A549 (cell line): Measurements from ENCODE around the gene MYF5. TPM values are rescaled to one million over a fixed set of nuclear protein-coding genes. Genes with fewer than 3 reads are reported as not detected.

Source experiments
- ATAC-seq, 2 experiments: fragments of 200-7000 bp in 1 of 2; fragments of >200 bp in 1 of 2; cut with Nextera tagmentation in 1 of 2; cut with Tn5 transposase in 1 of 2; 3 replicates each; pipeline versions ENCODE4 v1.8.0 to v1.9.1; 2018 to 2020; ENCODE audit warnings: mild to moderate bottlenecking in 1 of 2, moderate library complexity in 1 of 2
- CTCF ChIA-PET: fragments of 300-600 bp; sonication (Branson Sonifier 250); formaldehyde crosslinking; extraction: SDS; loops from one replicate; lab custom pipeline; 2021; ENCODE audit warnings: antibody characterized with exemption, inconsistent platforms; lab: Yijun Ruan, JAX
- POLR2A ChIA-PET: fragments of 350-600 bp; formaldehyde crosslinking; extraction: SDS; loops from one replicate; lab custom pipeline; 2021; ENCODE audit warnings: antibody characterized with exemption, inconsistent platforms; lab: Yijun Ruan, JAX
- DNase-seq, 2 experiments: peaks; one replicate each; pipeline versions ENCODE4 v3.0.0 to v3.0.0-alpha.2; 2011 to 2016; ENCODE audit warnings: low read depth in 1 of 2, low spot score in 1 of 2
- FAIRE-seq: peaks from 2 replicates; lab custom pipeline; 2011; peaks lifted over from hg19 to GRCh38; lab: Jason Lieb, UNC
- H3K27ac ChIP-seq, 2 experiments: fragments of >200 bp; sonication (Bioruptor Twin); formaldehyde crosslinking; 3 replicates each; pipeline ENCODE4 v1.5.1; 2016 to 2017
- H3K4me1 ChIP-seq: fragments of >200 bp; sonication (Bioruptor Twin); formaldehyde crosslinking; 3 replicates; pipeline ENCODE4 v1.6.1; 2016
- H3K4me2 ChIP-seq: fragments of >200 bp; sonication (Bioruptor Twin); formaldehyde crosslinking; 3 replicates; pipeline ENCODE4 v1.6.1; 2016
- H3K4me3 ChIP-seq: fragments of >200 bp; sonication (Bioruptor Twin); formaldehyde crosslinking; 3 replicates; pipeline ENCODE4 v1.5.1; 2016
- H3K9me3 ChIP-seq: fragments of >200 bp; sonication (Bioruptor Twin); formaldehyde crosslinking; 3 replicates; pipeline ENCODE4 v1.6.1; 2016
- ATOH8 ChIP-seq: fragments of 250-450 bp; sonication (Bioruptor Pico); IDR thresholded peaks from 2 replicates; pipeline ENCODE4 v1.5.0; 2020; ENCODE audit warnings: low read depth, mild to moderate bottlenecking, moderate library complexity
- CEBPB ChIP-seq, 2 experiments: fragments of >200 bp in 1 of 2; sonication (Bioruptor Twin) in 1 of 2; formaldehyde crosslinking in 1 of 2; IDR thresholded peaks; 2 replicates each; pipeline ENCODE4 v1.6.1; 2012 to 2016
- CHD2 ChIP-seq: fragments of 150-350 bp; IDR thresholded peaks from 2 replicates; pipeline ENCODE4 v1.6.1; 2014; ENCODE audit warnings: low read length; ENCODE audit not compliant: partially characterized antibody
- E2F6 ChIP-seq: IDR thresholded peaks from 2 replicates; pipeline ENCODE4 v1.6.1; 2012; ENCODE audit warnings: low read depth, borderline replicate concordance
- EHF ChIP-seq: fragments of 250-450 bp; sonication (Bioruptor Pico); IDR thresholded peaks from 2 replicates; pipeline ENCODE4 v1.5.0; 2020; ENCODE audit warnings: mild to moderate bottlenecking
- FOXS1 ChIP-seq: fragments of 250-450 bp; sonication (Bioruptor Pico); IDR thresholded peaks from 2 replicates; pipeline ENCODE4 v1.5.0; 2020; ENCODE audit warnings: mild to moderate bottlenecking, moderate library complexity
- HDAC2 ChIP-seq: fragments of 200-600 bp; sonication (generic); IDR thresholded peaks from 2 replicates; pipeline ENCODE4 v1.6.1; 2016
- HMGXB4 ChIP-seq: fragments of 250-450 bp; sonication (Bioruptor Pico); IDR thresholded peaks from 2 replicates; pipeline ENCODE4 v1.5.0; 2021; ENCODE audit warnings: mild to moderate bottlenecking, moderate library complexity, borderline replicate concordance
- HOXB13 ChIP-seq: fragments of 250-450 bp; sonication (Bioruptor Pico); IDR thresholded peaks from 2 replicates; pipeline ENCODE4 v1.5.0; 2020; ENCODE audit warnings: low read depth, mild to moderate bottlenecking, moderate library complexity
- KDM1A ChIP-seq: fragments of 200-600 bp; sonication (generic); IDR thresholded peaks from 2 replicates; pipeline ENCODE4 v1.6.1; 2016; ENCODE audit warnings: low read depth, mild to moderate bottlenecking
- MAX ChIP-seq: IDR thresholded peaks from 2 replicates; pipeline ENCODE4 v1.6.1; 2012
- NFE2L2 ChIP-seq: fragments of 150-350 bp; conservative IDR thresholded peaks from 2 replicates; pipeline ENCODE4 v1.6.1; 2014; ENCODE audit warnings: low read length
- NR3C1 ChIP-seq: fragments of >200 bp; sonication (Bioruptor Twin); formaldehyde crosslinking; IDR thresholded peaks from 3 replicates; pipeline ENCODE4 v1.6.1; 2017
- RAD21 ChIP-seq, 2 experiments: fragments of >200 bp in 1 of 2; sonication (Bioruptor Twin) in 1 of 2; formaldehyde crosslinking in 1 of 2; IDR thresholded peaks in 1 of 2; conservative IDR thresholded peaks in 1 of 2; 2 replicates in 1 of 2; 3 replicates in 1 of 2; pipeline ENCODE4 v1.6.1; 2012 to 2018; ENCODE audit warnings: inconsistent platforms in 1 of 2
- RCOR1 ChIP-seq: fragments of 150-350 bp; IDR thresholded peaks from 2 replicates; pipeline ENCODE4 v1.6.1; 2014; ENCODE audit warnings: antibody characterized with exemption, low read length, low read depth
- REST ChIP-seq: fragments of 200-600 bp; sonication (generic); IDR thresholded peaks from 2 replicates; pipeline ENCODE4 v1.6.1; 2016; ENCODE audit warnings: antibody characterized with exemption, mild to moderate bottlenecking, moderate library complexity
- RFX5 ChIP-seq: fragments of 450-650 bp; IDR thresholded peaks from 2 replicates; pipeline ENCODE4 v1.7.1; 2014; ENCODE audit warnings: antibody characterized with exemption, mild to moderate bottlenecking, moderate library complexity
- SMC3 ChIP-seq: fragments of >200 bp; sonication (Bioruptor Twin); formaldehyde crosslinking; IDR thresholded peaks from 3 replicates; pipeline ENCODE4 v1.6.1; 2018; ENCODE audit warnings: inconsistent platforms
- ZFP36 ChIP-seq: fragments of 450-650 bp; IDR thresholded peaks from 2 replicates; pipeline ENCODE4 v1.6.1; 2014; ENCODE audit warnings: borderline replicate concordance; ENCODE audit not compliant: partially characterized antibody
- ZNF302 ChIP-seq: fragments of 250-450 bp; sonication (Bioruptor Pico); IDR thresholded peaks from 2 replicates; pipeline ENCODE4 v1.9.0; 2021; ENCODE audit warnings: inconsistent platforms, mild to moderate bottlenecking, moderate library complexity
- ZSCAN20 ChIP-seq: fragments of 250-450 bp; sonication (Bioruptor Pico); IDR thresholded peaks from 2 replicates; pipeline ENCODE4 v1.8.0; 2022; ENCODE audit warnings: mild to moderate bottlenecking, moderate library complexity
- WGBS: methylation state at CpG from one replicate; pipeline ENCODE4 v1.1.6; 2017; ENCODE audit errors: missing lambda C conversion rate; 5-methylcytosine and 5-hydroxymethylcytosine counted together
- polyA plus RNA-seq, 4 experiments: library from polyadenylated mRNA; depleted of rRNA in 3 of 4; stranded (reverse); fragments of >200 nt; fragmentation: RNase III in 1 of 4; extraction: RNeasy Plus Mini Kit Qiagen cat#74134 plus additional on column Dnase treatment in 1 of 4; gene quantifications; 2 replicates in 3 of 4; 3 replicates in 1 of 4; pipeline ENCODE4 v1.2.3, GENCODE V29; 2011 to 2017

MYF5 gene
- polyA plus RNA-seq, 2 of the 4 experiments (the other 2 are of a cell fraction) = not detected

GRCh38 chr12:80709811-80710726, 6.6 kb upstream of the MYF5 start:
- Histone ChIP-seq H3K27ac (no peak overlapping the region), H3K9me3 (no peaks in the 10 kb centered on the region), H3K4me3 (no peak overlapping the region), H3K4me2 (no peak overlapping the region), H3K4me1 (no peaks in the 10 kb centered on the region)
- TF ChIP-seq EHF (CRISPR knock-in tag) (no peak), RAD21 (conservative IDR thresholded peaks at IDR 0.05 in 1 of 2, IDR thresholded peaks at IDR 0.05 in 1 of 2) (0 out of 5 replicates have a peak, but pooled peaks of 1 of the 2 experiments have one; percentile 8)
- ATAC-seq = peak in 1 of 2 experiments; percentile 60; a peak in 2 of 6 replicates
- no peak for FAIRE-seq
- DNase-seq = peak in 1 of 2 experiments; percentile 27
- ChIA-PET POLR2A (no interaction called here), CTCF (no interaction called here)
- 63% methylated on average over 20 of the region's 20 CpGs for WGBS

GRCh38 chr12:80710727-80711449, 5.8 kb upstream of the MYF5 start:
- POLR2A ChIA-PET = no interaction called here
- ATAC-seq (no peak), DNase-seq (no peak), FAIRE-seq (no peak)
- no peak overlapping the region for H3K4me3 ChIP-seq
- H3K4me2 ChIP-seq = no peak overlapping the region
- no peaks in the 10 kb centered on the region for H3K9me3 ChIP-seq
- CTCF ChIA-PET = no interaction called here
- no peaks in the 10 kb centered on the region for H3K4me1 ChIP-seq
- H3K27ac ChIP-seq = no peak overlapping the region
- TF ChIP-seq RFX5 (no peak), CEBPB (IDR thresholded peaks at IDR 0.05) (no peak), FOXS1 (CRISPR knock-in tag) (no peak), SMC3 (no peak), KDM1A (no peak), HMGXB4 (CRISPR knock-in tag) (no peak), RCOR1 (no peak), ZSCAN20 (CRISPR knock-in tag) (no peak), CHD2 (no peak), E2F6 (no peak), ZNF302 (CRISPR knock-in tag) (no peak), MAX (no peak), HDAC2 (no peak), NFE2L2 (no peak), NR3C1 (no peak), ATOH8 (CRISPR knock-in tag) (no peak)
- WGBS = 82% methylated on average over 1 of the region's 1 CpG

- ATAC-seq (no peak), DNase-seq (no peak), FAIRE-seq (no peak)
- H3K4me1 ChIP-seq = no peaks in the 10 kb centered on the region
- ChIA-PET CTCF (no interaction called here), POLR2A (no interaction called here)
- H3K4me2 ChIP-seq = no peak overlapping the region
- 0% methylated on average over 1 of the region's 1 CpG for WGBS
- no peak overlapping the region for H3K27ac ChIP-seq
- H3K9me3 ChIP-seq = no peaks in the 10 kb centered on the region
- no peak overlapping the region for H3K4me3 ChIP-seq
- TF ChIP-seq REST (no peak), HOXB13 (CRISPR knock-in tag) (no peak), MAX (no peak), FOXS1 (CRISPR knock-in tag) (no peak), RAD21 (conservative IDR thresholded peaks at IDR 0.05 in 1 of 2, IDR thresholded peaks at IDR 0.05 in 1 of 2) (no peak), ZFP36 (no peak), HMGXB4 (CRISPR knock-in tag) (no peak)
Observed at GRCh38 chr12:80711866-80712265, 4.8 kb upstream of the MYF5 start.
